C4-2B (cell line): ENCODE measurements around the gene RUNX3.

ENCODE experiments used
- ZFX ChIP-seq: fragments of 450-650 bp; IDR thresholded peaks from 2 replicates; pipeline ENCODE4 v1.6.1; 2017
- TF ChIP-seq, protein P1 (sequence below): fragments of 450-650 bp; conservative IDR thresholded peaks from 2 replicates; pipeline ENCODE4 v1.5.1; 2017; ENCODE audit warnings: mild to moderate bottlenecking

DNA sequence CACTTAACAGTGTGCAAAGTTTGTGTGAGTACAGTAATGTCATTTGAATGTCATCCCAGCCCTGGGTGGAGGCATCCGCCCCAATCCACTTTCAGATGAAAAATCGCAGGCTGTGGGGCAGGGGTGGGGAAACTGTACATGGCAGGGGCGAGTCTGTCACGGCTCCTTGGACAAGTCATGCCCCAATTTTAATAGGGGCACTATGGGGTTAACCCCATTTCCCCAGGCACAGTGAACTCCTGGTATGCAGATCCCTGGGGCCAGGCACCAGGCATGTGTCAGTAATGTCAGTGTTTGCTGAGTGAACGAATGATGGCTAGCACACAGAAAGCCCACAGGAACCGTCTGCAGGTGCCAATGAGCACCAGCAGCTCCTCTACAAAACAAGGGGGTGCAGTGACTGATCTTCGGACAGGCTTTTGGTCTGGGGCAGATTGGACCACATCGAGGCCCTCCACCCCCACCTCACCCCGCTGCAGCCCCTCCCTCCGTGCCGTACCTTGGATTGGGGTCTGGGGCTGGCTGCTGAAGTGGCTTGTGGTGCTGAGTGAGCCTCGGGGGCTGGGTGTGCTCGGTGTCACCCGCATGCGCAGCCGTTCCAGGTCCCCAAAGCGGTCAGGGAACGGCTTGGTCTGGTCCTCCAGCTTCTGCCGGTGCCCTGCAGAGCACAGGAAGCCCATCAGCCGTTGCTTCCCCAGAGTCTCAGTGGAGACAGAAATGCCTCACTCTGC is 23.2 kb downstream of the RUNX3 start:
- TF ChIP-seq, protein P1, sequence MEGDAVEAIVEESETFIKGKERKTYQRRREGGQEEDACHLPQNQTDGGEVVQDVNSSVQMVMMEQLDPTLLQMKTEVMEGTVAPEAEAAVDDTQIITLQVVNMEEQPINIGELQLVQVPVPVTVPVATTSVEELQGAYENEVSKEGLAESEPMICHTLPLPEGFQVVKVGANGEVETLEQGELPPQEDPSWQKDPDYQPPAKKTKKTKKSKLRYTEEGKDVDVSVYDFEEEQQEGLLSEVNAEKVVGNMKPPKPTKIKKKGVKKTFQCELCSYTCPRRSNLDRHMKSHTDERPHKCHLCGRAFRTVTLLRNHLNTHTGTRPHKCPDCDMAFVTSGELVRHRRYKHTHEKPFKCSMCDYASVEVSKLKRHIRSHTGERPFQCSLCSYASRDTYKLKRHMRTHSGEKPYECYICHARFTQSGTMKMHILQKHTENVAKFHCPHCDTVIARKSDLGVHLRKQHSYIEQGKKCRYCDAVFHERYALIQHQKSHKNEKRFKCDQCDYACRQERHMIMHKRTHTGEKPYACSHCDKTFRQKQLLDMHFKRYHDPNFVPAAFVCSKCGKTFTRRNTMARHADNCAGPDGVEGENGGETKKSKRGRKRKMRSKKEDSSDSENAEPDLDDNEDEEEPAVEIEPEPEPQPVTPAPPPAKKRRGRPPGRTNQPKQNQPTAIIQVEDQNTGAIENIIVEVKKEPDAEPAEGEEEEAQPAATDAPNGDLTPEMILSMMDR, result no peak
- no peak for TF ChIP-seq ZFX
